Effector CD8-positive, alpha-beta T cell (primary cell): ENCODE data around the gene RPS6KA2.
"Not testable (repeated sequence)": the region's sequence is repeated elsewhere in the genome, so short reads cannot be mapped to it uniquely, and the experiment has no call there.

ENCODE experiments used
- DNase-seq: peaks from one replicate; lab custom pipeline; 2025; lab: John Stamatoyannopoulos, UW

Gene RPS6KA2

DNA sequence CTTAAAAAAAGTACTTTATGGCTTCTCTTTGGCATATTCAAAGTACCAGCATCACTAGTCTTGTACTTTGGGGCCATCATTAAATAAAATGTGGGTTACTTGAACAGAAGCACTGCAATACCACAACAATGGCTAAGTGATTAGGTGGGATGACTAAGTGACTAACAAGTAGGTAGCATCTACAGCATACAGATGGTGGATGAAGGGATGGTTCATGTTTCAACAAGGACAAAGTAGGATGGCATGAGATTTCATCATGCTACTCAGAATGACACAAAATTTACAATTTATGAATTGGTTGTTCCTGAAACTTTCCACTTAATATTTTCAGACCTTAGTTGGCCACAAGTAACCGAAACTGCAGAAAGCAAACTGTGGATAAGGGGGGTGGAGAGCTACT, 252.0 kb downstream of the RPS6KA2 start:
- no peak for DNase-seq

GRCh38 chr6:166370489-166370888, 256.6 kb downstream of the RPS6KA2 start:
- DNase-seq: no peak

DNA sequence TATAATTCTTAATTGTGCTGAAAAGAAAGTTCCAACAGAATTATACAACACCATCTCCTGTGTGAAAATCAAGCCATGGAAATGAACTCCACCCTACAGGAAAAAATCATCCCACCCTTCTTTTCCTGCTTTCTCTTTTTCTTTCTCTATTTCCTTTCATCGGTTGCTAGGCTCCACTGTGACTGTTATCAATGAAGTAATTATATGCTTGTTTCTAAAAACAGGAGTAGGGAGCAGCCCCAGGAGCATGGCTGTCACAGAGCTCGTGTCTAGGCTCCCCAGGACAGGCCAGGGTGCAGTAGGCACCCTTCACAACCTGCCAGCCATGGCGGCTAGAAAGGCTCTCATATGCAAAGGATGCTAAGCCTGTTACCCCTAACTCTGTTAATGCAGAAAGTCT, 257.3 kb downstream of the RPS6KA2 start:
- no peak for DNase-seq

DNA sequence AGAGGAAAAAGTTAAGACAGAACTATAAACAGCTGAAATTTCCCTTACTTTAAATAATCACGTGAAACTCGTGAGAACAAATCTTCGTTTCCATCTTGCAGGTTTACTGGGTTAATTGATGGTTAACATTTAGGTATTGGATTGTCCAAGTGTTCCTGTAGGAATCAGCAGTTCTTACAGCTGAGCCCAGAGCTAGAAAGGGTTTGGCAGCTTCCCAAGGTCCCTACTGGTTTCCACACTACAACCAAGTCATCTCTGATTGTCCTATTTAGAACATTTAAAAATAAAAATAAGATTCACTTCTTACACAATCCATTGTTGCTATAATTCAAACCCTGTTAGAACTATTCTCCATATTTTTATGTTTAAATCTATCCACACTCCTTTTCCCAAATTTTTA, 260.1 kb downstream of the RPS6KA2 start:
- DNase-seq: no peak

DNA sequence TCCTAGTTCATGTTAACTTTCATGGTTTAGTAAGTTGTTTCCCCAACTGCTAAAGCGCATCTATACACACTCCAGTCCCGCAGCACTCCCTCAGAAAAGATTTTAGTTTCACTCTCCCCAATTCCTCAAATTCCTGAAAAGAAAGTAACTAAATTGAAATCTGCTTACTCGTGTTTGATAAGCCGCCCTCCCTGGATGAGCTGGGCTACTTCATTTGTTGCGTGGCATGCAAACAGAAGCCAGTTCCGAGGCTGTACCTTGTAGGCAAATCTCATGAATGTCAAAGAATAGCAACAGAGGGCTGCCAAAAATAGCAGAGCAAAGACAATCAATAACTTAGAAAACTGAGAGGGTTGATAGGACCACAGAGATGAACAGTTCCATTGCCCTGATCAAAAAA, 261.2 kb downstream of the RPS6KA2 start:
- DNase-seq: no peak

DNA sequence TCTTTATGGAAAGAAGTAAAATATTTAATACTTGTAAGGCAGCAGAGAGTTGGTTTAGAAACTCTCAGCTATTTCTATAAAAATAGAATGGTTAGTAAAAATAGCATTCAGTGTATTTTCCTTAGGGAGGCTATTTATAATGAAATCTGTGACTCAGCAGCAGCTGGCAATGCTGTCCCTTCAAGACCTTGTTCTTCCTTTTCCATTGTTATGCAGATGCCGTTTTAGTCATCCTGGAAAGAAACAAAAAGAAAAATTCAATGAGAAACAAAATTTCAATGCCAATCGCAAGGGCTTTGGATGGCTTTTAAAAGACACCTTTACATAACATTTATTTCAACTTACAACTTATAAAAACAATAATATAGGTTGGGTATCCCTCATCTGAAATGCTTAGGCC, 261.8 kb downstream of the RPS6KA2 start:
- no peak for DNase-seq

DNA sequence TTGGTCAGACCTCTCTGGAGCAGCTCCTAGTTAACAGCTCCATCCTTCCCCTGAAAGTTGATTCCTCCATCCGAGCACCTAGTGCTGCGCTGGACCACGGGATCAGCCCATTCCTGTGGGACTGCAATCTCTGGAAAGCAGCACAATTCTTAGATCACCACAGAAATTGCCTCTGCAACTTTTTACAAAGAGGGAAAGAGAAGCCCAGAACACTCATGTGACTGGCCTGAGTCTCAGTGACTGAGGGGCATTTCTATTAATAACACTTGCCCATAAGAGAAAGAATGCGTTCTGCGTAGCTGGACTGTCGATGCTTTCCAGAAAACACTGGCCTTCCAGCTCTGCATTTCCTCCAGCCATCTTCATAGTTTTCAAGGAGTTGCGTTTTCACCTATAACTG, 262.6 kb downstream of the RPS6KA2 start:
- DNase-seq: no peak

DNA sequence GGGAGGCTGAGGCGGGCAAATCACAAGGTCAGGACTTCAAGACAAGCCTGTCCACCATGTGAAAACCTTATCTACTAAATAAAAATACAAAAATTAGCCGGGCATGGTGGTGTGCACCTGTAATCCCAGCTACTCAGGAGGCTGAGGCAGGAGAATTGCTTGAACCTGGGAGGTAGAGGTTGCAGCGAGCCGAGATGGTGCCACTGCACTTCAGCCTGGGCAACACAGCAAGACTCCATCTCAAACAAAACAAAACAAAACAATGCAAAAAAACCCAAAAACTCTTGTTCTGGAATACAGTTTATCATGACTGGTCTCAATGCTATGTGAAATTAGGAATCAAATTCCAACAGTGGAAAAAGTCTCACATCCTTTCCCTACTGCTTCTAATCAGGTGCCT, 264.6 kb downstream of the RPS6KA2 start:
- DNase-seq: not testable (repeated sequence)

GRCh38 chr6:166361077-166361429, 266.0 kb downstream of the RPS6KA2 start:
- no peak for DNase-seq

DNA sequence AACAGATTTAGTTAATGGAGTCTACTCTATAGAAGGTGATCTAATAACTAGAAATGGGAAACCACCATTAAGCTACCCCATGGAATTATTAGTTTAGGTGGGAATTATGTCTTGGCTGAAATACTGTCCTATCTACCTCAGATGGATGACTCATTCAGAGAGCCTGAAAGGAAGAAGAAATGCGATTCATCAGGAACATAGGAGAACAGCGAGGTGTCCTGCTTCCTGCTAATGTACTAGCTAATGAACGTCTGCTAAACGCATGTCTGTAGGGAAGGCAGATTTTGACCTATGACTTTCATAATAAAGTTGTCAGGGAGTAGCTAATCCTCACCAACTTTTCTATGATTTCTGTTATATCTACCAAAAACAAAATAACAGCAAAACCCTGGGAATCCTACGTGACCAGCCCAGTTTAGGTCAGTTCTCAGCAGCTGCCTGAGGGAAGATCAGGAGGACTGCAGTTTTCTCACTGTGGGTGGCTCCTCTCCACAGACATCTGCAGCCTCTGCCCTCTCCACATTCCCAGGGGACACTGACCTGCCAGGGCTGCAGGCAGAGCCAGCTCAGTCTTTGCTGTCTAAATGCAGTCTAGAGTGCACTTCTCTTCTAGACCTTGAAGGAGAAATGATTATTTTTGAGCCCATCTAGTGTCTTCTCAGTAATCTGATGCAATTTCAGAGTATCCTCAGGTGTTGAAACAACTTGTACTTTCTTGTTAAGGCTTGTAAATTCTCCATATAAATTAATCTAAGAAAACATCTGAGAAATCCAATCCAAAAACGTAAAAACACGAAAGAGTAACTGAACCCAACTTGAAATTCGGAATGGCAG, 266.6 kb downstream of the RPS6KA2 start:
- no peak for DNase-seq
